ENCODE data around the gene RSU1. TPM values are rescaled to one million over a fixed set of nuclear protein-coding genes. Genes with fewer than 3 reads are reported as not detected.
A peak's percentile ranks its signal among the peaks of the same experiment; 100 is the strongest.

RSU1 gene
- total RNA-seq = 44.5 and 47.4 TPM in 2 replicates

DNA sequence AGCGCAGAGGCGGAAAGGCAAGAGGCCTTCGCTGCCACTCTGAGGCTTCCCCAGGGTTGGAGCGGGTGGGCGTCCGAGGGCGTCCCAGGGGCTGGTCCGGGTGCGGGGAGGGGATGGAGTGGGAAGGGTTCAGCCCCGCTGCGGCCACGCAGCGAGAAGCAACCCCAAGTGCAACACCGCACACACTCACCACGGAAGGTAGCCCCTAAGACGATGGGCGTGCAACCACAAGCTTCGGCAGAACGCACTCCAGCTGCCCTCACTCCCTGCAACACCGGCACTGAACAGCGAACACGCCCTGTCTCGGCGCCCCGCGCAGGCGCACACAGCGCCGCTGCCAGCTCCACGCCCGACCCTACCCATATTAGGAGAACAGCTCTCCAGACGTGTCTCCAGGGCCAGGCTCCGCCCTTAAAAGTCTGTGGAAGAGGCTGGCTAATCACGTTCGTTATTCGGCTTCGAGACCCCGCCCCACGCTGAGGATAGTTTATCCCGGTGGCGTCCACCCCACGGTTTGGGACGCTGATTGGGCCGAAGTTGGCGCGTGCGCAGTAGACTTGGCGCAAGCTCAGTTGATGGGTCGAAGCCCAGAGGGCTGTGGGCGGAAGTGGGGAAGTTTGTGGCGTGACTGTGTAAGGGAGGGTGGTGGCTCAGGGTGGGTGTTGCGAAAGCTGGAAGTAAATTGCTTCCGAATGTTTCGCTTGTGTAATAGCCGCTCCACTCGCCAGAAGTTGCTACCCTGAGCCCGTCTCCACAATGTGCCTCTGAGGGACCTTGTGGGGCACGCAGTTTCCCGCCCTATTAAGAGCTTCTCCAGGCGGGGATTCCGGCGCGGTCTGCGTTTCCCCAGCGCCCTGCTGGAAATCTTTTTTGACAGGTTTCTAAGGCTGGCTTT lies at the start of gene RSU1:
Gene RSU1, minus strand, starts transcription at position 300 of the 895 bp plus-strand sequence. CDS start 343 bp downstream, outside the sequence.
- Mint-ChIP-seq H3K4me1 (peaks cover 31% of the 10 kb centered on the region), H3K27ac (peak within 1 kb of the TSS; percentile 97), H3K9me3 (peaks cover 18% of the 10 kb centered on the region), H3K4me3 (peak within 1 kb of the TSS; percentile 98), H3K36me3 (ENCODE audit: low read depth) (peaks cover 18% of the 10 kb centered on the region), H3K27me3 (peaks cover 10% of the 10 kb centered on the region)
- intact Hi-C loops (cut with micrococcal nuclease) = loop anchor here (1.0 to 5.0 kb wide), 9 partner anchors 30 to 957 kb away; partner anchors contain the start of genes MINDY3, TRDMT1 and VIM
- DNase-seq = peak; percentile 100

DNA sequence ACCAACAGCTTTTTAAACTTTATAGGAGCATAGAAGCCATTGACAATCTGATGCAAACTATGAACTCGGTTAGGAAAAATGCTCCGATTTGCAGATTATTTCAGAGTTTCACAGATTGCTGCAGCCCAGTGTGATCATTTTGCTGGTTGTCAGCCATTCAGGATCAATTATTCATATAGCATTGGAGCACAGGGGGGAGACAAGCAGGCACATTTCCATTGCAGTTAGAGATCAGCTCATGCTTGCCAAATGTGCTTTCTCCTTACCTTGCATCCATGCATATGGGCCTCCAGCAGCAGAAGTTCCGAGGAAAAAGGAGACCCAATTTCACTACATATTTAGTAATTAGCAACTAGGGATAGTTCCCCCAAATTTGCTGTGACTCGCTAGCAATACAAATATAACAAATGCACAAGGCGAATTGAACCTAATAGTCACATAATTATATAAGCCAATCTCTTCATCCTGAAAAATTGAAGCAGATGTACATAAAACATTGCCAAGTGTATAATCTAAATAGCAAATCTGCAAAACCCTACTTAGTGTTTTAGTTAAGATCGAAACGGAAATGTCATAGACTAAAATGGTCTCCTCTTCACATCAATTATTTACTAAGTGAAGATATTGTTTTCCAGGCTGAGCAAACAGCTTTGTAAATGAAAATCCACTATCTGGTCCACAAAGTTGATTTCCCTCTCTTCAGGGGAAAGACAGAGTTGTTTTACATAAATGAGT lies 49.5 kb upstream of the RSU1 start:
- H3K4me1 Mint-ChIP-seq = no peaks in the 10 kb centered on the region
- DNase-seq = peak; percentile 42
- H3K9me3 Mint-ChIP-seq = no peaks in the 10 kb centered on the region
- no peaks in the 10 kb centered on the region for H3K36me3 Mint-ChIP-seq (ENCODE audit: low read depth)
- peaks cover 25% of the 10 kb centered on the region for H3K27me3 Mint-ChIP-seq
- H3K27ac Mint-ChIP-seq = no peak overlapping the region
- intact Hi-C loops (cut with micrococcal nuclease) = no loop called here
- no peak overlapping the region for H3K4me3 Mint-ChIP-seq

DNA sequence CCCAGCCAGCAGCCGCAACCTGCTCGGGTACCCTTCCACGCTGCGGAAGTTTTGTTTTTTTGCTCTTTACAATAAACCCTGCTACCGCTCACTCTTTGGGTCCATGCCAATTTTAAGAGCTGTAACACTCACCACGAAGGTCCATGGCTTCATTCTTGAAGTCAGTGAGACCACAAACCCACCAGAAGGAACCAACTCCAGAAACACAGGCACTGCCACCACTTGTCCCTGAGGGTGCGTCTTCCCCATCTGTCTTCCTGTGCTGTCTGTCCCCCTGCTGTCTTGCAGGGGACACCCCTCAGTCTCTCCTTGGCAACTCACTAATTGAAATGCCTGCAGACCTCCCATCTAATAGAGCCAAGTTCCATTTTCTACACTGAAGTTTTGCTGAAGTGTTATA lies 48.5 kb upstream of the RSU1 start:
- no peak overlapping the region for H3K27ac Mint-ChIP-seq
- intact Hi-C loops (cut with micrococcal nuclease) = no loop called here
- no peaks in the 10 kb centered on the region for H3K9me3 Mint-ChIP-seq
- peak; percentile 18 for DNase-seq
- no peak overlapping the region for H3K4me3 Mint-ChIP-seq
- peaks cover 27% of the 10 kb centered on the region for H3K27me3 Mint-ChIP-seq
- H3K36me3 Mint-ChIP-seq (ENCODE audit: low read depth) = no peaks in the 10 kb centered on the region
- no peaks in the 10 kb centered on the region for H3K4me1 Mint-ChIP-seq

DNA sequence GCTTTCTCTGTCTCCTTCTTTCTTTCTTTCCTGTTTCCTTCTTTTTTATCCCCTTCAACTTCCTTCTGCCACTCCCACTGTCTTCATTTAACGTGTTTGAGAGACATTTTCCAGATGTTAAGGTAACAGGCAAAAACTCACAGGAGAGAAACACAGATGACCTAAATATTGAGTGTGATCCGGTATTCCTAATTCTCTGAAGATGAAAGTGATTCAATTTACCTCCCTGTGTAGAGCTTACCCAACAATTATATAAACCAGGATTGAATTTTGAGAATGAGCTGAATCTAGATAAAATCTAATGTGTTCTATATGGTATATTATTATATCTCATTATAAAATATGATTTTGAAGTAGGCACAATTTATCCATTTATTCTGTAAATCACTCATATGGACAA lies 46.5 kb upstream of the RSU1 start:
- intact Hi-C loops (cut with micrococcal nuclease) = no loop called here
- Mint-ChIP-seq H3K9me3 (no peaks in the 10 kb centered on the region), H3K4me1 (no peaks in the 10 kb centered on the region), H3K36me3 (ENCODE audit: low read depth) (no peaks in the 10 kb centered on the region), H3K27me3 (peaks cover 31% of the 10 kb centered on the region), H3K4me3 (no peak overlapping the region), H3K27ac (no peak overlapping the region)
- no peak for DNase-seq

DNA sequence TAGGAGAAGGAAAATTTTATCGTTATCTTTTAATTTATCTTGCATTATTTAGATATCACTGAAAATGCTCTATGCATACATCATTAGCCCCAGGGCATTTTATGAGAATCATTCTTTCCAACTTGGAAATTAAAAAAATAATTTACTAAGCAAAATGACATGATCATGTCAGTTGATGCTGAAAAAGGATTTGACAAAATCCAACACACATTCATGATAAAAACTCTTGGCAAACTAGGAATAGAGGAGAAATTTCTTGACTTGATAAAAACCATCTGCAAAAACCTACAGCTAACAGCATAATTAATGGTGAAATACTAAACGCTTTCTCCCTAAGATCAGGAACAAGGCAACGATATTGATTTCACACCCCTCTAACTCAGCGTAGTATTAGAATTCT lies 40.2 kb upstream of the RSU1 start:
- Mint-ChIP-seq H3K27ac (no peak overlapping the region), H3K27me3 (peaks cover 16% of the 10 kb centered on the region), H3K4me3 (no peak overlapping the region), H3K9me3 (no peaks in the 10 kb centered on the region), H3K36me3 (ENCODE audit: low read depth) (no peaks in the 10 kb centered on the region), H3K4me1 (no peaks in the 10 kb centered on the region)
- no peak for DNase-seq
- intact Hi-C loops (cut with micrococcal nuclease) = no loop called here

DNA sequence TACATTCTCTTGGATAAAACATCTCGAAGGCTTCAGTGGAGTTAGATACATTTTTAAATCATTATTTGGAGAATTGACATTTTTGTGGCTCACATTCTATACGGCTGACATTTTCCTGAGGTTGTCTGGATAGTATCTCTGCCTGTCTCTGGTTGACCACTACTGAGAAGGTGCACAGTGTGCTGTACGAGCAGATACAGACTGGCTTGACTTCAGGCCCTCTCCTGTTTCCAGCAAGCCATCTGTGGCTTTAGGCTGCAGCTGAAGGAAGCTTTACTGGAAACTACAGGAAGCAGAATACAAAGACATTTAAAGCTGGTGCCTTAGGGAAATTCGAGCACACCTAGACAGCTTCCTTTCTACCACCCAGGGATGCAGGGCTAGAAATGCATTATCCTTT lies 39.3 kb upstream of the RSU1 start:
- H3K9me3 Mint-ChIP-seq = no peaks in the 10 kb centered on the region
- H3K4me3 Mint-ChIP-seq = no peak overlapping the region
- intact Hi-C loops (cut with micrococcal nuclease) = no loop called here
- peaks cover 14% of the 10 kb centered on the region for H3K27me3 Mint-ChIP-seq
- no peak for DNase-seq
- H3K36me3 Mint-ChIP-seq (ENCODE audit: low read depth) = no peaks in the 10 kb centered on the region
- H3K27ac Mint-ChIP-seq = no peak overlapping the region
- no peaks in the 10 kb centered on the region for H3K4me1 Mint-ChIP-seq

DNA sequence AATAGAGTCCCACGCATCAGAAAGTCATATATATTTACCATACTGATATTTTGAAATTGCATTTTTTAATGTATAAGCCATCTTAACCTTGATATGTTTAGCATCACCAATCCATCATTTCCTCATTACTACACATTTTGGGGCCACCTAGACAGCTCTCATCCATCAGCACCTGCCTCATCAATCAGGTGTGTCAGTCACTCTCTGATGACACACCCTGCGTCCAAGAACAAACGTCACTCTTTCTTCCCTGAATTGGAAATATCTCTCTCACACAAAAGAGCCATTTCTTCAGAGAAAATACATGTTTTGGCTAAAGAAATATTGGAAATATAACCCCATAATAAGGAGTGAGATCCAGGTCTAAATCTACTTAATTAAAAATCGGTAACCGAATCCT lies 38.9 kb upstream of the RSU1 start:
- no peak for DNase-seq
- Mint-ChIP-seq H3K9me3 (no peaks in the 10 kb centered on the region), H3K27me3 (peaks cover 17% of the 10 kb centered on the region), H3K4me1 (no peaks in the 10 kb centered on the region), H3K4me3 (no peak overlapping the region), H3K36me3 (ENCODE audit: low read depth) (no peaks in the 10 kb centered on the region), H3K27ac (no peak overlapping the region)
- intact Hi-C loops (cut with micrococcal nuclease) = no loop called here

DNA sequence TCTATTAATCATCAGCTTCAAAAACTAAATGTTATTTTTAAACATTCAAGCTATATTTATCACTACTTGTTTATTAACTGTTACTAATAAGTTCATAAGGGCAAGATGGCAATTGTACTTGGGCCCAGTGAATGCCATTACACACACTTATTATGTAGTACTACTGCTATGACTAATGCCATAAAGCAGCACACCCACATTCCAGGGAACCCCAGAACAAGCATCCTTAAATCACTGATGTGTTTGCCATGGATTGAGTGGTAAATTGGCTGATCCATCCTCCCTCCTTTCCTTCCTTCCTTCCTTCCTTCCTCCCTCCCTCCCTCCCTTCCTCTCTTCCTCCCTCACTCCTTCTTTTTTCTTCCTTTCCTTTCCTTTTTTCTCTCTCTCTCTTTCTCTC lies 37.4 kb upstream of the RSU1 start:
- no peaks in the 10 kb centered on the region for H3K4me1 Mint-ChIP-seq
- H3K4me3 Mint-ChIP-seq = no peak overlapping the region
- peaks cover 14% of the 10 kb centered on the region for H3K27me3 Mint-ChIP-seq
- DNase-seq = no peak
- intact Hi-C loops (cut with micrococcal nuclease) = no loop called here
- H3K9me3 Mint-ChIP-seq = no peaks in the 10 kb centered on the region
- H3K36me3 Mint-ChIP-seq (ENCODE audit: low read depth) = no peaks in the 10 kb centered on the region
- no peak overlapping the region for H3K27ac Mint-ChIP-seq

DNA sequence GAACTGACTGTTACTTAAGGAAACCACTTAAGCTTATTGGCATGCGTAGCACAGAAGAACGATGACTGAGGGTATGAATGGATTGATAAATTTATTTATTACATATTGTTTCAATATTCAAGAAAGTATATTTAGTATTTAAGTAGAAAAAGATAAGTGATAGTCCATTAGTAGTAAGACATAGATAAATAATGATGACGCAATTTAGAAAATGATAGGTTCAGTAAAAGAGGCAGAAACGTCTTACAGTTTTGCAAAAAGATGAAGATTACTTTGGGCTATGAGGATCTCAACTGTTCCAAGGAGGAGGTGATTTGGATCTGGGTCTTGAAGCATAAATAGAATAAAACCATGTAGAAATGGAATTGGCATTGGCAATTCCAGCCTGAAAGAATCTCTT lies 36.6 kb upstream of the RSU1 start:
- Mint-ChIP-seq H3K4me3 (no peak overlapping the region), H3K27ac (no peak overlapping the region), H3K9me3 (no peaks in the 10 kb centered on the region), H3K4me1 (no peaks in the 10 kb centered on the region), H3K36me3 (ENCODE audit: low read depth) (no peaks in the 10 kb centered on the region), H3K27me3 (peaks cover 8% of the 10 kb centered on the region)
- no peak for DNase-seq
- intact Hi-C loops (cut with micrococcal nuclease) = no loop called here

DNA sequence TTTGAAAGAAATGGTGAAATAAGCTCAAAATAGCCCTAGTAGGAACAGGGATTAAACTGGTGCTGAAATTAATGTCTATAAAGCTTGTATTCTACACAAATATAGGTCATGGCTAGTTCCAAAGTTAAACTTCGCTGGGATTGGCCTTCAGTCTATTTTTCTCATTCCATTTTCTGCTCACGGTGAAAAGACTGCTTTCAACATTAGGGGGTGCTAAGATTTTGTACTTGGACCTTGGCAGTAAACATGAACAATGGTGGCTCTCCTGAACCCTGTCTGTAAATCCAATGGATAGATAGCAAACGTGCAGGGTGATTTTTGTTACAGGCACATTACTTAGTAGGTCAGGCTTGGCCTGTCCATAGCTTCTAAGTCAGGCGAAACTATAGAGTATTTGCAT lies 36.0 kb upstream of the RSU1 start:
- no peak for DNase-seq
- intact Hi-C loops (cut with micrococcal nuclease) = no loop called here
- H3K36me3 Mint-ChIP-seq (ENCODE audit: low read depth) = no peaks in the 10 kb centered on the region
- no peaks in the 10 kb centered on the region for H3K9me3 Mint-ChIP-seq
- H3K27ac Mint-ChIP-seq = no peak overlapping the region
- no peaks in the 10 kb centered on the region for H3K4me1 Mint-ChIP-seq
- H3K4me3 Mint-ChIP-seq = no peak overlapping the region
- H3K27me3 Mint-ChIP-seq = peaks cover 7% of the 10 kb centered on the region

DNA sequence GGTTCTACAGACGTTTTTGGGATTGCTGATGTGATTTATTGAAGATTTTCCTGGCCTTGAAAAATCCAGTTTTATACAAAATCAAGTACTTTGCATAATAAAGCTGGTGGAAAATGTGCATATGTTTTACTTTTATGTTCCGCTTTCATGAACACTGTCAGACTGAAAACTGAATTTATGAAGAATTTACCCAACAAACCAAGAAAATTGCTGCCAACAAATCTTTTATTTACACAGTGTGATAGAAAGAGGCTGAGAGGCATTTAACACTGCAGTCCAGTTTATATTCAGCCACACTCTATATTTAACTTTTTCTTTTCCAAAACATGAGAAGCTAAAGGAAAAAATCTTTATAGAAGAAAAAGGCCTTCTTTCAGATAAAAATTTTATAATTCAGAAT lies 35.4 kb upstream of the RSU1 start:
- no peak overlapping the region for H3K27ac Mint-ChIP-seq
- no peak overlapping the region for H3K4me3 Mint-ChIP-seq
- intact Hi-C loops (cut with micrococcal nuclease) = no loop called here
- no peaks in the 10 kb centered on the region for H3K9me3 Mint-ChIP-seq
- H3K27me3 Mint-ChIP-seq = peaks cover 7% of the 10 kb centered on the region
- DNase-seq = no peak
- H3K36me3 Mint-ChIP-seq (ENCODE audit: low read depth) = no peaks in the 10 kb centered on the region
- H3K4me1 Mint-ChIP-seq = no peaks in the 10 kb centered on the region

DNA sequence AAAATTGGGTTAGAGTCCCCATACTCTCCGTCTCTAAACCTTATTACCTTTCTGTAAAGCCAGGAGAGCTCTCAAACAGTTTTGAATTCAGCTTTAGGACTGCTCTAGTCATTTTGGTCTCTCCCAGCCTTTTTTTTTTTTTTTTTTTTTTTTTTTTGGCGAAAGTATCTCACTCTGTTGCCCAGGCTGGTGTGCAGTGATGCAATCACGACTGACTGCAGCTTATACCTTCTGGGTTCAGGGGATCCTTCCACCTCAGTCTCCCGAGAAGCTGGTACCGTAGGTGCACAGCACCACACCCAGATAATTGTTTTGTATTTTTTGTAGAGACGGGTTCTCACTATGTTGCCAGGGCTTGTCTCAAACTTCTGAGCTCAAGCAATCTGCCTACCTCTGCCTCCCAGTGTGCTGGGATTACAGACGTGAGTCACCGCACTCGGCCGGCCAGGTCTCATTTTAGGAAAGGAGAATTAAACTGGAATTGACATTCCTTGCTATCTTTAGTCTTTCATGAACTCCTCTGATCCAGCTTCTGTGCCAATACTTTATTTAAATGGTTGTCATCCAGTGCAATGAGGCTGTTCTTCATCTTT lies 31.4 kb upstream of the RSU1 start:
- no peak overlapping the region for H3K4me3 Mint-ChIP-seq
- intact Hi-C loops (cut with micrococcal nuclease) = no loop called here
- no peaks in the 10 kb centered on the region for H3K4me1 Mint-ChIP-seq
- H3K27ac Mint-ChIP-seq = no peak overlapping the region
- H3K36me3 Mint-ChIP-seq (ENCODE audit: low read depth) = no peaks in the 10 kb centered on the region
- no peak for DNase-seq
- no peaks in the 10 kb centered on the region for H3K9me3 Mint-ChIP-seq
- H3K27me3 Mint-ChIP-seq = peaks cover 7% of the 10 kb centered on the region

DNA sequence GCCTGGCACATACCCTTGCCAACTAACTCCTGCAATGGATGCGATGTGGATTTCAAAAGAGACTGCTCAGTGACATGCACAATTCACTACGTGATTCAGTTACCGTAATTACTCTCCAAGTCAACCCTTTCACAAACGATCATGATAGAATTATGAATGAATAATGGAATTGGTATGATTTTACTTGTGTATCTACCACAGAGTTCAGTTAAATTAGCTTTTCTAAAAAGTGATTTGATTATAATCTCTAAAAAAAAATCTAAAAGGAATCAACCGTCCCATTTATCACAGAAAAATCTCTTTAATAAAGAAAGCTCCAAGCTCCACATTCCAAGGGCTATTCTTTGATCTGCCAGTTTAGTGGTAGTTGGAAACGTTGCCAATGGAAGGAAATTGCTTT lies 30.4 kb upstream of the RSU1 start:
- H3K9me3 Mint-ChIP-seq = no peaks in the 10 kb centered on the region
- intact Hi-C loops (cut with micrococcal nuclease) = no loop called here
- H3K27me3 Mint-ChIP-seq = peaks cover 11% of the 10 kb centered on the region

DNA sequence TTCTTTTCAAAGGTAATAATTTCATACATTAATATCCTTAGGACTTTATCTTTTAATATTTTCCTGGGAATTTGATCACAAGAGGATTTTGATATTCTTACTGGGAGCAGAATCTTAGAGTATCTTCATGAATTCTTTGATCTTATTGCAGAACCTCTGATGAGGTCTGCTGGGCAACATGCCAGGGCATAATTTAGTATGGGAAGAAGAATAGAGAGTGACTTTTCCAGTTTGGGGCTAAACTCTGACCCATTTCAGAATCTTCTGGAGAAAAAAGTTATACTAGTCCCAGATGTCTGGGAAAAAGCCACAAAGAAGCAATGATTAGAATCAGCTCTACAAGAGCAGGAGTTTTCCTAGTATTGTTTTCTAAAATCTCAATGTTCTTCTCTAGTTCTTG lies 28.0 kb upstream of the RSU1 start:
- peaks cover 11% of the 10 kb centered on the region for H3K27me3 Mint-ChIP-seq
- no peak for DNase-seq
- intact Hi-C loops (cut with micrococcal nuclease) = no loop called here

More for the DNA sequence above, 30.4 kb upstream of the RSU1 start:
- Mint-ChIP-seq H3K36me3 (ENCODE audit: low read depth) (no peaks in the 10 kb centered on the region), H3K4me3 (no peak overlapping the region), H3K27ac (no peak overlapping the region), H3K4me1 (peaks cover 2% of the 10 kb centered on the region)
- DNase-seq = no peak

More for the DNA sequence above, 28.0 kb upstream of the RSU1 start:
- Mint-ChIP-seq H3K9me3 (no peaks in the 10 kb centered on the region), H3K27ac (no peak overlapping the region), H3K4me1 (peaks cover 2% of the 10 kb centered on the region), H3K4me3 (no peak overlapping the region), H3K36me3 (ENCODE audit: low read depth) (no peaks in the 10 kb centered on the region)

Measured in activated CD4-positive, alpha-beta T cell treated with anti-CD3 and anti-CD28 coated beads, Interleukin-2, amount 10 ng/mL, durations not matched to agents 24 days and 14 days (primary cell).